GM12874 (cell line): ENCODE measurements around the gene TGFB1I1.

Source experiments
- TF ChIP-seq, protein P1 (sequence below): IDR thresholded peaks from 2 replicates; pipeline ENCODE4 v1.5.1; 2011; ENCODE audit warnings: low read depth, mild to moderate bottlenecking, control low read depth, low read length, moderate library complexity; ENCODE audit not compliant: insufficient read depth

The TGFB1I1 gene

DNA sequence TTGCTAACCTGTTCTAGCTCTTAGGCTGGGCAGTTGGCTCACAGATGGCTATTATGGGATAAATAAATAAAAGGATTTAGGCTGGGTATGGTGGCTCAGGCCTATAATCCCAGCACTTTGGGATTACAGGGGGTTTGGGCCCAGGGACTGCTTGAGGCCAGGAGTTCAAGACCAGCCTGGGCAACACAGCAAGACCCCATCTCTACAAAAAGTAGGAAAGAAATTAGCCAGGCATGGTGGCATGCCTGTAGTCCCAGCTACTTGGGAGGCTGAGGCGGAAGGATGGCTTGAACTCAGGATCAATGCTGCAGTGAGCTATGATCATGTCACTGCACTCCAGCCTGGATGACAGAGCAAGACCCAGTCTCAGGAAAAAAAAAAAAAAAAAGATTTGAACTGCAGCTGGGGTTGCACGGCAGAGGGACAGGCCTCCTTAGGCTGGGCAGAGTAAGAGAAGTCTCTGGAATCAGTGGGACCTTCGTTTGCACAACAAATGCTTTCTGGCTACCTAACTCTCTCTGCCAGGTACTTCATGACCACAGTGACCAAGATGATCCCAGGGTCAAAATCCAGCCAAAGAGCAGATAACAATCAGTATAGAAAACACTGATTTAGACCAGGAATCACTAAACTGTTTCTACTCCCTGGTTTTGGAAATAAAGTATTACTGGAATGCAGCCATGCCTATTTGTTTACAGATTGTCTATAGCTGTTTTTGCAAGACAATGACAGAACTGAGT is 29.4 kb downstream of the TGFB1I1 start:
- TF ChIP-seq, protein P1, sequence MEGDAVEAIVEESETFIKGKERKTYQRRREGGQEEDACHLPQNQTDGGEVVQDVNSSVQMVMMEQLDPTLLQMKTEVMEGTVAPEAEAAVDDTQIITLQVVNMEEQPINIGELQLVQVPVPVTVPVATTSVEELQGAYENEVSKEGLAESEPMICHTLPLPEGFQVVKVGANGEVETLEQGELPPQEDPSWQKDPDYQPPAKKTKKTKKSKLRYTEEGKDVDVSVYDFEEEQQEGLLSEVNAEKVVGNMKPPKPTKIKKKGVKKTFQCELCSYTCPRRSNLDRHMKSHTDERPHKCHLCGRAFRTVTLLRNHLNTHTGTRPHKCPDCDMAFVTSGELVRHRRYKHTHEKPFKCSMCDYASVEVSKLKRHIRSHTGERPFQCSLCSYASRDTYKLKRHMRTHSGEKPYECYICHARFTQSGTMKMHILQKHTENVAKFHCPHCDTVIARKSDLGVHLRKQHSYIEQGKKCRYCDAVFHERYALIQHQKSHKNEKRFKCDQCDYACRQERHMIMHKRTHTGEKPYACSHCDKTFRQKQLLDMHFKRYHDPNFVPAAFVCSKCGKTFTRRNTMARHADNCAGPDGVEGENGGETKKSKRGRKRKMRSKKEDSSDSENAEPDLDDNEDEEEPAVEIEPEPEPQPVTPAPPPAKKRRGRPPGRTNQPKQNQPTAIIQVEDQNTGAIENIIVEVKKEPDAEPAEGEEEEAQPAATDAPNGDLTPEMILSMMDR: no peak

DNA sequence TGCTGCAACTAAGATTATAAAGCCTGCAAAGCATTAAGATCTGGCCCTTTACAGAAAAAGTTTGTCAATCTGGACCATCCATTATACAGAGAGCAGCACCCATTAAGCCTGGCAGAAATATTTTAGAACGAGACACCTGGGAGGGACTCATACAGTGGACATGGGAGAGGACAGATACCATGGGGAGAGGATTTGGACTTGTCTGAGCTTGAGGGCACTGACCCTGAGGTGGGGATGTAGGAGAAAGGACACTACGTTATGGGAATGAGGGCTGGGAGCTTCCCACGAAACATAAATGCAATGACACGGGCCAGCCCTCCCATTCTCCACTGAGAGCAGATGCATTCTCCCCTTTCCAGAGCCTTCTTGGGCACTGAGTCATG is 30.0 kb downstream of the TGFB1I1 start:
- TF ChIP-seq, protein P1: no peak

DNA sequence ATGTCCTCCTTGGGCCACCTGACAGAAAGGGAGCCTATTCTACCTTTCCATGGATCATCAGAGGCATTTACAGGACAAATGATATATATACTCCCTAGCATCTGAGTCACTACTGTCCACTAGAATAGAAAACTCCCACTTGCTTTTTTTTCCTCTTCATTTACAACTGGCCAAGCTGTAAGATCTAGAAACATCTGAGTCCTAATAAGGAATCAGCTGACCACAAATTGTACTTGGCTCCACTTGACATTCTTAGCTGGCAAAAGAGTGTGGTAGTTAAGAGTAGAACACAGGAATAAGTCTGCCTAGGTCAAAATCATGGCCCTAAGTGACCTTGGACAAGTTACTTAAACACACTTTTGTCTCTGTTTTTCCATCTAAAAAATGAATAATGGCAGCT is 31.0 kb downstream of the TGFB1I1 start:
- TF ChIP-seq, protein P1: no peak

DNA sequence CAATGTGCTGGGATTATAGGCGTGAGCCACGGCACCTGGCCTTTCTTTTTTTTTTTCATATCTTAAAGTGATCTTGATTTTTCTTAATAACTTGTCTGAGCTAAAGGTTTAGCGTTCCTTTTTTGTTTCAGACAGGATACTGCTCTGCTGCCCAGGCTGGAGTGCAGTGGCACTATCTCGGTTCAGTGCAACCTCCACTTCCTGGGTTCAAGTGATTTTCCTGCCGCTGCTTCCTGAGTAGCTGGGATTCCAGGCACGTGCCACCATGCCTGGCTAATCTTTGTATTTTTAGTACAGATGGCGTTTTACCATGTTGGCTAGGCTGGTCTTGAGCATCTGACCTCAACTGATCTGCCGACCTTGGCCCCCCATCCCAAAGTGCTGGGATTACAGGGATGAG is 32.2 kb downstream of the TGFB1I1 start:
- TF ChIP-seq, protein P1: no peak

DNA sequence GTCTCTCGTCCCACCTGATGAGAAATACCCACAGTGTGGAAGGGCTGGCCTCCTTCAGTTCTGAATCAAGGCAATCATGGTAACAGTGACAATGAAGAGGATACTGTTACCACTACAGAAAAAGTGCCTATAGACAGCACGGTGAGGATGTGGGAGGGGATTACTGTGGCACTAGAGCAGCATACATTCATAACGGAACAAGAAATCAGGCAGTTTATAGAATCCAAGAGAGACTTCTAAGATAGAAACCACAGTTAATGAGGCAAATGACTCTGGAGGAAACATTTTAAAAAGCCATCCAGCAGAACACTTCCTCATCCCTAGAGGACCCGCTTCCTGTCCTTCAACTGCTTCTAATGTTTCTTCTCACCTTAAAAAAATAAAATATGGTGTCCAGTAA is 33.5 kb downstream of the TGFB1I1 start:
- TF ChIP-seq, protein P1: no peak

DNA sequence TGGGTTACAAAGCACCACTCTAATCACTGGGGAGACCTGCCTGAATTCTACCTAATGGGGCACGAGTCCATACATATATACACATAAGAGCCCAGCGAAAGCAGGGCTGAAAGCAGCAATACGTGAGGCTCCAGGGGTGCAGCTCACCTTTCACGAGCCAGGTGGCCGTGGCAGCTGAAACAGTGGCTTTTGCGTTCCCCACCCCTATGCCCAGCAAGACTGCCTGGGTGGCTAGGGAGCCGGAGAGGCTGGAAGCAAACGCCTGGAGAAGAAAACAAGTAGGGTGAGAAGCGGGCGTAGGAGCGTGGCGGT is 35.6 kb downstream of the TGFB1I1 start:
- TF ChIP-seq, protein P1: no peak

DNA sequence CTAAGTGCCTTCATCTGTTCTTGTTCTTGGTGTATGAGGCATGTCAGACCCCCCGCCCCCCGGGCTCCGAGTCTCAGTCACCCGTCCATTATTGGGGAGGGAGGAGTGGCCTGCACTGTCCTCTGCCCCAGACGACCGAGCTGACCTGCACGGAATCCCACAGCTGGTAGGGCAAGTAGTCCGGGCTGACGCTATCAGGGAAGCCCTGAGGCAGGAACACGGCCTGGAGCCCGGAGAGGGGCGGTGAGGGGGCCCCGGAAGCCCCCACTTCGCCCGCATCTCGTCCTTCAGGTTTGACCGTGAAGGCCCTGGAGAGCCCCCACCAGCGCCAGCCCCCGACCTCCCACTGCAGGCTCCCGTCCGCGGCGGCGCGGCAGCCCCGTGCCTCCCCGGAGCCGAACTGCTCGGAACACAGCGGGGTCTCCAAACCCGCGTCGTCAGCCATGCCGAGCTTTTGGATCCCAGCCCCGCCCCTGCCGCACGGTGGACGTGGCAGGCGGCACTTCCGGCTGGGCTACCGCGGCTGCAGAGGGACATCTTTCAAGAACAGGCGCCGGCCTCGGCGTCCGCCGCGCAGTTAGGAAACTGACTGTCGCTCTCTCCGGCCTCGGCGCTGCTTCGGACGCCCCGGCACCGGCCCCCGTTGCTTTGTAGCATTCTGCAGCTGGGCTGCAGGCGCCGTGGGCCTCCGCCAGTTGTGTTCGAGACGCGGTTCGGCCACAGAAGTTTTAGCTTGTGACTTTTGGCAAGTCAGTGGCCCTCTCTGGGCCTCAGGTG is 36.2 kb downstream of the TGFB1I1 start, which contains the start of gene RUSF1:
TSS of gene RUSF1 (minus strand) at position 463 of the 777 bp plus-strand sequence. CDS start at position 445, 18 bp downstream.
- TF ChIP-seq, protein P1: no peak
